ENCODE results near the gene CDHR4. TPM values are rescaled to one million over a fixed set of nuclear protein-coding genes. Genes with fewer than 3 reads are reported as not detected.

Gene CDHR4
- total and polyA plus RNA-seq, 9 of the 15 experiments (the other 6 are each of a cell fraction or from before 2014, with no cell fraction given), result 0.21 TPM; not detected in 8

DNA sequence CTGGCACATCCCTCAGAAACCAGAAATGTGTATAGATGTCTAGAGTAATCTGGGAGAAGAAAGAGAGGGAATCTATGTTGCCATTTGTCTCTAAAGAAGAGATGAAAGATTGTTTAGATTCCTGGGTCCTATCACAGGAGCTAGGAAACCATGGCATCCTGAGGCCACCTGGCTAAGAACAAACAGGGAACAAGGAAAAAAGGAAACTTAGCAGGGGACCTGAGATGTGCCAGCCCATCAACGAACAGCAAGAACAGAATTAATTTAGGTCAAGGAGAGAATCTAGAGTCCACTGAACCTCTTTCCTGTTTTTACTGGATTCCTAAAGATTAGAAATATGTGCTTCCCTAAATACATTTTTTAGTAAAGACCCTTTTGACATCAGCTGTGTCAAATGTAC, 43.6 kb downstream of the CDHR4 start (continued):
- TF ChIP-seq, protein P1, sequence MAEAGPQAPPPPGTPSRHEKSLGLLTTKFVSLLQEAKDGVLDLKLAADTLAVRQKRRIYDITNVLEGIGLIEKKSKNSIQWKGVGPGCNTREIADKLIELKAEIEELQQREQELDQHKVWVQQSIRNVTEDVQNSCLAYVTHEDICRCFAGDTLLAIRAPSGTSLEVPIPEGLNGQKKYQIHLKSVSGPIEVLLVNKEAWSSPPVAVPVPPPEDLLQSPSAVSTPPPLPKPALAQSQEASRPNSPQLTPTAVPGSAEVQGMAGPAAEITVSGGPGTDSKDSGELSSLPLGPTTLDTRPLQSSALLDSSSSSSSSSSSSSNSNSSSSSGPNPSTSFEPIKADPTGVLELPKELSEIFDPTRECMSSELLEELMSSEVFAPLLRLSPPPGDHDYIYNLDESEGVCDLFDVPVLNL (CRISPR knock-in tag; IDR thresholded peaks at IDR 0.05; ENCODE audit: low read depth), result no peak
- TF ChIP-seq POLR2G (IDR thresholded peaks at IDR 0.05; ENCODE audit: low read depth, low read length) (no peak), CBX2 (IDR thresholded peaks at IDR 0.05; ENCODE audit: insufficient read depth, low read length, poor library complexity, severe bottlenecking) (no peak)

DNA sequence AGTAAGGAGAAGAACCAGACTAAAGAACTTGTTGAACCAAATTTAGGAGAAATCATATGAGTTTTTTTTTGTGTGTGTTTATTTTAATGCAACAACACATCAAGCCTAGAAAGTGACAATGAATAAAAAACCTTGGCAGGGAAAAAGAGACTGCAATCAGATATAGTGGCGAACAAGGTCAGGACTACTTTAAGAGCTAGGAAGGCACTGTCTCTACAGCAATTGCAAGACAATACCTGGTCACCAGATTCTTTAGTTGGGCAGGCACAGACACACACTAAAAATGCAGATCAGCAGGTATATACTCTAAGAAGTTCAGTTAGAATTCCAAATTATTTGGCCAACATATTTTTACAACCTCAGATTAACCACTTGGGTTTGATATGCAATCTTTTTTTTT, 45.1 kb downstream of the CDHR4 start:
- no peak for ATAC-seq
- H2AFZ ChIP-seq (ENCODE audit: low read depth, low read length), result no peak overlapping the region
- intact Hi-C loops (cut with micrococcal nuclease), result no loop called here
- H3K9ac ChIP-seq (ENCODE audit: insufficient read depth in 1 of 2, low read depth in 2 of 2, low read length in 2 of 2), result no peak overlapping the region
- H3K27ac ChIP-seq (ENCODE audit: extremely low read depth, low read depth, low read length), result no peak overlapping the region
- no peaks in the 10 kb centered on the region for H3K9me1 ChIP-seq (ENCODE audit: control insufficient read depth, insufficient read depth, low read length)
- peaks cover 13% of the 10 kb centered on the region; the same call in 1 of the 2 replicates for H4K20me1 ChIP-seq (replicated peaks; ENCODE audit: control insufficient read depth, insufficient read depth, low read length)
- in situ Hi-C loops (cut with MboI), result no loop called here
- ChIA-PET CTCF (ENCODE audit: low intra/inter-chr PET ratio) (interaction anchor here (0.6 kb wide), 1 partner anchor 18 kb away, joined by 3 read pairs; no protein-coding TSS in a partner anchor), POLR2A (no interaction called here)
- H3K27me3 ChIP-seq (ENCODE audit: control insufficient read depth in 2 of 2, insufficient read depth in 2 of 2, low read length in 2 of 2), result no peaks in the 10 kb centered on the region
- no peak for DNase-seq (ENCODE audit: extremely low read depth in 1 of 4, low spot score in 3 of 4)
- H3K9me3 ChIP-seq (replicated peaks; ENCODE audit: control insufficient read depth, insufficient read depth, low read depth, low read length), result no peaks in the 10 kb centered on the region
- no peaks in the 10 kb centered on the region; a peak in 1 of 5 replicates for H3K4me1 ChIP-seq (replicated peaks in 1 of 2; ENCODE audit: control insufficient read depth in 2 of 2, insufficient read depth in 2 of 2, low read length in 2 of 2)
- no peak for FAIRE-seq
- peaks cover 68% of the 10 kb centered on the region for H3K79me2 ChIP-seq (ENCODE audit: control insufficient read depth, insufficient read depth, low read length)
- WGBS (ENCODE audit: insufficient coverage, low coverage, missing lambda C conversion rate), result 60% methylated on average over 1 of the region's 1 CpG
- peaks cover 6% of the 10 kb centered on the region; the same call in 1 of the 3 replicates for H3K36me3 ChIP-seq (ENCODE audit: control insufficient read depth, insufficient read depth, low read length)
- no peak overlapping the region for H3K4me3 ChIP-seq
- H3K4me2 ChIP-seq (ENCODE audit: insufficient read depth, low read length), result no peak overlapping the region
- no TSS peak for BruUV-seq (replicated peaks)
- TF ChIP-seq HMG20A (CRISPR knock-in tag; conservative IDR thresholded peaks at IDR 0.05) (no peak), RFX5 (IDR thresholded peaks at IDR 0.05; ENCODE audit: low read depth, low read length) (no peak), EHMT2 (IDR thresholded peaks at IDR 0.05) (no peak), POLR2H (tag; IDR thresholded peaks at IDR 0.05; ENCODE audit: low read depth) (no peak), ZNF197 (CRISPR knock-in tag; IDR thresholded peaks at IDR 0.05; ENCODE audit: low read depth) (no peak), L3MBTL2 (IDR thresholded peaks at IDR 0.05) (no peak)
- TF ChIP-seq, protein P2, sequence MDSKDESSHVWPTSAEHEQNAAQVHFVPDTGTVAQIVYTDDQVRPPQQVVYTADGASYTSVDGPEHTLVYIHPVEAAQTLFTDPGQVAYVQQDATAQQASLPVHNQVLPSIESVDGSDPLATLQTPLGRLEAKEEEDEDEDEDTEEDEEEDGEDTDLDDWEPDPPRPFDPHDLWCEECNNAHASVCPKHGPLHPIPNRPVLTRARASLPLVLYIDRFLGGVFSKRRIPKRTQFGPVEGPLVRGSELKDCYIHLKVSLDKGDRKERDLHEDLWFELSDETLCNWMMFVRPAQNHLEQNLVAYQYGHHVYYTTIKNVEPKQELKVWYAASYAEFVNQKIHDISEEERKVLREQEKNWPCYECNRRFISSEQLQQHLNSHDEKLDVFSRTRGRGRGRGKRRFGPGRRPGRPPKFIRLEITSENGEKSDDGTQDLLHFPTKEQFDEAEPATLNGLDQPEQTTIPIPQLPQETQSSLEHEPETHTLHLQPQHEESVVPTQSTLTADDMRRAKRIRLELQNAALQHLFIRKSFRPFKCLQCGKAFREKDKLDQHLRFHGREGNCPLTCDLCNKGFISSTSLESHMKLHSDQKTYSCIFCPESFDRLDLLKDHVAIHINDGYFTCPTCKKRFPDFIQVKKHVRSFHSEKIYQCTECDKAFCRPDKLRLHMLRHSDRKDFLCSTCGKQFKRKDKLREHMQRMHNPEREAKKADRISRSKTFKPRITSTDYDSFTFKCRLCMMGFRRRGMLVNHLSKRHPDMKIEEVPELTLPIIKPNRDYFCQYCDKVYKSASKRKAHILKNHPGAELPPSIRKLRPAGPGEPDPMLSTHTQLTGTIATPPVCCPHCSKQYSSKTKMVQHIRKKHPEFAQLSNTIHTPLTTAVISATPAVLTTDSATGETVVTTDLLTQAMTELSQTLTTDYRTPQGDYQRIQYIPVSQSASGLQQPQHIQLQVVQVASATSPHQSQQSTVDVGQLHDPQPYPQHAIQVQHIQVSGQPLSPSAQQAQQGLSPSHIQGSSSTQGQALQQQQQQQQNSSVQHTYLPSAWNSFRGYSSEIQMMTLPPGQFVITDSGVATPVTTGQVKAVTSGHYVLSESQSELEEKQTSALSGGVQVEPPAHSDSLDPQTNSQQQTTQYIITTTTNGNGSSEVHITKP (IDR thresholded peaks at IDR 0.05; ENCODE audit: partially characterized antibody), result no peak
- TF ChIP-seq, protein P3, sequence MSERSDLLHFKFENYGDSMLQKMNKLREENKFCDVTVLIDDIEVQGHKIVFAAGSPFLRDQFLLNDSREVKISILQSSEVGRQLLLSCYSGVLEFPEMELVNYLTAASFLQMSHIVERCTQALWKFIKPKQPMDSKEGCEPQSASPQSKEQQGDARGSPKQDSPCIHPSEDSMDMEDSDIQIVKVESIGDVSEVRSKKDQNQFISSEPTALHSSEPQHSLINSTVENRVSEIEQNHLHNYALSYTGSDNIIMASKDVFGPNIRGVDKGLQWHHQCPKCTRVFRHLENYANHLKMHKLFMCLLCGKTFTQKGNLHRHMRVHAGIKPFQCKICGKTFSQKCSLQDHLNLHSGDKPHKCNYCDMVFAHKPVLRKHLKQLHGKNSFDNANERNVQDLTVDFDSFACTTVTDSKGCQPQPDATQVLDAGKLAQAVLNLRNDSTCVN (CRISPR knock-in tag; IDR thresholded peaks at IDR 0.05), result no peak
